Measurements from ENCODE around the gene ZNFX1.

The ZNFX1 gene

DNA sequence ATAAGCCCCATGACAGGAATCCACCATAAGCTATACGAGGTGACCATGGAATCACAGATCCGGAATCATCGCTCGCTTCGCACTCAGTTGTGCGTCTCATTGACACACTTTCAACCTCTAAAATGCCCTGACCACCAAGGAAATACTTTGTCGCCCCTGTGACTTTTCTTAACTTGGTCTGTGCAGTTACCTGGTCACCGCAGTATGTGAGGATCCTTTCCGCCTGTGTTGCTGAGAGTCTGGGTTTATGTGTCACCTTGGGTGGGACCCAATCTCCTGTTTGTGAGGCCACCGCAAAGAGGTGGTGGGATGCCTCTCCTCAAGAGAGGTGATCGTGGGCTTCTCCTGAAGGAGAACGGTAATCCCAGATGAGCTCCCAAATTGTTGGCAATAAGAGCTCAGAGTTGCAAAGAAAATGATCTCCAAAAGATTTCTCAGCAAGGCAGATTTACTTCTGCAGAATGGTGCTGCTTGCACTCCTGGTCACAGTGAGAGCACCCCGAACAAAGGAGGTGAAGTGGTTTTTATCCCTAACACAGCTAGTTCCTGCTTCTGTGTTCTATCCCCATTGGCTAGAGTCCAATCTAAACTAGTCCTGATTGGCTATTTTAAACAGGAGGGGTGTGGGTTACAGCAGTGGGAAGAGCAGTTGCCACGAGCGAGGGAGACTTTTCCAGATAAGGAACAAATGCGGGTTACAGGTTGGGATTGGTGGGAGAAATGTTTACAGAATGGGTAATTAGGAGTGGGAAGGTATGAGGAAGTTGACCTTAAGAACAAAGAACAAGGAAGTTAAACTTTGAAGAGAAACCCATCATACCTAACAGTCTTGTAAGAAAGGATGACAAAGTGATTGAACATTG, 9.1 kb upstream of the ZNFX1 start:
- TF ChIP-seq CTCF (IDR thresholded peaks at IDR 0.05; ENCODE audit: insufficient read depth, low read depth, low read length, missing control alignments), result no peak
- peak; percentile 88 for DNase-seq (ENCODE audit: low read depth)
- no peak overlapping the region for H3K4me3 ChIP-seq (ENCODE audit: low read length)

DNA sequence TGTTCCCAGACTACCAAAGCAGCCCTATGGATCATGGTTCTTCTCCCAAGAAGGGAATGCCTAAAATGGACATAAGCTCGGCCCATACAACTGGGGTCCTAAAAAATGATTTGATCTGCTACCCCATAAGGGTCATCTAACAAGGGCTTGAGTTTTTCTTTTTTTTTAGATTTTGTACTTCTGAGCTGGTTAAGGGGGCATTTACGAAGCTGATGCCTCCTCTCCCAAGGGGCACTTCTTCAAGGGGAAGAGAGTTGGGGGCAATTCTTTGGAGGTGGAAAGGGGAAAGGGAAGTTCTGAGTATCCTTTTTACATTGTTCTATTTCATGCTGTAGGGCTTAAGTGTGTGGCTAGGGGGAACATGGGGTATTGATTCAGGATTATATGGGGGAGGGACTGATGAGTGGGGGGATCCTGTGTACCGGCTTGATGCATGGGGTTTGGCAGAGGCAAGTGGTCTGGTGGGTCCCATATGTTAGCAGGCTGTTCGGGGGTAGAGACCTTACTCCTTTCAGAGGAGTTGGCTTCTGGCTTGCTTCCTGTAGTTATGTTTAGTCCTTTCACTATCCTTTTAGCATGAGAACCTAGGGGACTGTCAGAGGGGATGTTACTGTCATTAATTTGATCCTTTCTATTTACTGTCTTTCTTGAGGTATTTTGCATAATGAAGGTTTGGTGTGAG, 8.1 kb upstream of the ZNFX1 start:
- DNase-seq (ENCODE audit: low read depth), result no peak
- no peak for TF ChIP-seq CTCF (IDR thresholded peaks at IDR 0.05; ENCODE audit: insufficient read depth, low read depth, low read length, missing control alignments)
- no peak overlapping the region for H3K4me3 ChIP-seq (ENCODE audit: low read length)

DNA sequence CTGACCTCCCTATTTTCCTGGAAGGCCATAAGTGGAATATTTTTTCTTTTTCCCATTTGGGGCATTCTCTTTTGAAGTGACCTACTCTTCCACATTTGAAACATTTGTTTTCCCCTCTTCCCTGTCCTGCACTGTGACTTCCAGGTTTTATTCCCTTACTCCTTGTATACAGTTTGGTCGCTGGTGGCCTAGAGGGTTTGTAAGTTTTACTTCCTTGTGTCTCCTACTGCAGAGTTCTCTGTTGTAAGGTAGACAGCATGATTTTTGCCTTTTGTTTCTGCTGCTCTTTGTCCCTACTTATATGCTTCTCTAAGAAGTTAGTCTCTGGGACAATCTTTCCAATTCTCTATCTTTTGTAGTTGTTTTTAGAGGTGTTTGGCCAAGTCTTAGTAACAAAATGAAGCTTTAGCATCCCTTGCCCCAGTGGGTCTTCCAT, 7.4 kb upstream of the ZNFX1 start:
- no peak for TF ChIP-seq CTCF (IDR thresholded peaks at IDR 0.05; ENCODE audit: insufficient read depth, low read depth, low read length, missing control alignments)
- DNase-seq (ENCODE audit: low read depth), result no peak
- H3K4me3 ChIP-seq (ENCODE audit: low read length), result no peak overlapping the region

- no peak overlapping the region for H3K4me3 ChIP-seq (ENCODE audit: low read length)
- TF ChIP-seq CTCF (IDR thresholded peaks at IDR 0.05; ENCODE audit: insufficient read depth, low read depth, low read length, missing control alignments), result no peak
- DNase-seq (ENCODE audit: low read depth), result no peak
Observed at GRCh38 chr20:49284818-49285217, 7.0 kb upstream of the ZNFX1 start.

GRCh38 chr20:49283703-49284625, 6.1 kb upstream of the ZNFX1 start:
- peak overlapping the region; percentile 20 for H3K4me3 ChIP-seq (ENCODE audit: low read length)
- DNase-seq (ENCODE audit: low read depth), result no peak
- no peak for TF ChIP-seq CTCF (IDR thresholded peaks at IDR 0.05; ENCODE audit: insufficient read depth, low read depth, low read length, missing control alignments)

- no peak for DNase-seq (ENCODE audit: low read depth)
- no peak for TF ChIP-seq CTCF (IDR thresholded peaks at IDR 0.05; ENCODE audit: insufficient read depth, low read depth, low read length, missing control alignments)
- peak overlapping the region; percentile 100 for H3K4me3 ChIP-seq (ENCODE audit: low read length)
Observed at GRCh38 chr20:49283176-49283702, 5.4 kb upstream of the ZNFX1 start.

Measured in epithelial cell of esophagus (primary cell).